Measurements from ENCODE around the gene GPR141.

Gene GPR141

DNA sequence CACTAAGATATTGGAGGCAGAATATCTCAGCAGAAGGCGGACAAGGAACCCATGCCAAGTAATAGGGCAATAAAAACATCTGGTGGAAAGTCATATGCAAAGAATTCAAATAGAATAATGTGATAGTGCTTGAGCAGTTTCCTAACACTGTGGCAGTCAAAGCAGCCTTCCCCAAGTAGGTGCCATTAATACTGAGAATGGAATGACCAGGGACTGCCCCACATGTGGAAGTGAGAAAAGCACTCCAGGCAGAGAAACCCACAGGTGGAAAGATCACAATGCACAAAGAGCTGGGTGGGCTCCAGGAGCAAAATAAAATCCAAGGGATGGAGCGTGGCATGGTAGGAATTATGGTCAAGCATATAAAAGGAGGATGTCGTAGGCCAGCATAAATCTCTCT lies 100.4 kb downstream of the GPR141 start:
- DNase-seq (ENCODE audit: low spot score): no peak

DNA sequence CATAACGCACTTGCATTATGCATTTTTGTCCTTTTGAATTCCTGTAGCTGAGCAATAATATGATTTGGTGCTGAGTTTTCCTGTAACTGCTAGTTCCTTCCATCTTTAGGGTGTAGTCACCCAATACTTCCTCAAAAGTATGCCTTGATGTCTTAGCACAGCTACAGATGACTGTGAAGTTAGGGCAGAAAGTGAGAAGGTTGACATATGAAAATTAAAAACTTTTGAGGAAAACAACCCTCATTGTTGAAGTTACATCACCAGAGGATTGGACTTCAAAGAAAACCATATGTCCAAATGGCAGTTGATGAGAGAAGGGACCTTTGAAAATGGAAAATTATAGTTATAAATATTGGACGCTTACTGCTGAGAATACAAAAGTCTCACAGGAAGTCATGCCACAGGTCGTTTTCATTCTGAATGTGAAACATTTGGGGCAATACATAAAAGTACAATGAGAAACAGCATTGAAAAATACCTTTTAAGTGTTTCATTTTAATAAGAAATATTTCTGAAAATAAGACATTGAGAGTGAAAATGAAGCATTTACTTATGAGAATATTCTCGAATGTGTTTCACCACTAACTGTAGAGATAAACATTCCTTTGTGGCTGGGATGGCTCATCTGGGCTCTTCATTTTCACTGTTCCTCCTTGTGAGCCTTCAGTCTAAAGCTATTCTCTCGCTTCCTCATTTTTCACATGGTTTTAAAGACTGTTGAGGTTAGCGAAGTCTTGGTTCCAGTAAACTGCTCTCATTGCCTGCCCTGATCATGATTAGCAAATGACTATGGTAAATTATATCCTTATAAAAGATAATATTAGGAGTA lies 103.4 kb downstream of the GPR141 start:
- no peak for DNase-seq (ENCODE audit: low spot score)

All from HuH-7 (cell line).